Gastroesophageal sphincter (tissue), 4 donors: ENCODE measurements around the gene MLN. TPM values are rescaled to one million over a fixed set of nuclear protein-coding genes. Genes with fewer than 3 reads are reported as not detected.

Experiments
- ATAC-seq: fragments of 150-250 bp; one replicate; pipeline ENCODE4 v1.9.1; 2016; ENCODE audit warnings: mild to moderate bottlenecking, moderate library complexity
- H3K27ac ChIP-seq, 4 donors: fragments of 200-600 bp; sonication (generic) in 3 of 4; 1 replicate in 3 of 4; 2 replicates in 1 of 4; pipeline ENCODE4 v1.5.1; 2016 to 2019
- H3K27me3 ChIP-seq: fragments of 200-600 bp; sonication (generic); one replicate; pipeline ENCODE4 v1.5.1; 2019
- H3K36me3 ChIP-seq, 2 donors: fragments of 200-600 bp; sonication (generic); one replicate each; pipeline ENCODE4 v1.5.1; 2019; ENCODE audit warnings: control low read depth in 1 of 2
- H3K4me1 ChIP-seq, 3 donors: fragments of 200-600 bp; sonication (generic); 1 replicate in 2 of 3; 2 replicates in 1 of 3; pipeline ENCODE4 v1.5.1; 2016 to 2019; ENCODE audit warnings: control low read depth in 2 of 3
- H3K4me3 ChIP-seq, 2 donors: fragments of 200-600 bp; sonication (generic); one replicate each; pipeline ENCODE4 v1.5.1; 2019; ENCODE audit warnings: mild to moderate bottlenecking in 1 of 2, moderate library complexity in 1 of 2
- H3K9me3 ChIP-seq, 3 donors: fragments of 200-600 bp; sonication (generic); one replicate each; pipeline ENCODE4 v1.5.1; 2017 to 2019; ENCODE audit warnings: control low read depth in 2 of 3
- EP300 ChIP-seq: sonication (generic); formaldehyde crosslinking; IDR thresholded peaks from one replicate; pipeline ENCODE4 v1.6.1; 2017; ENCODE audit warnings: antibody characterized with exemption, mild to moderate bottlenecking
- POLR2A ChIP-seq, 2 donors: fragments of 450-650 bp; IDR thresholded peaks; one replicate each; pipeline ENCODE4 v1.6.1; 2017; ENCODE audit warnings: antibody characterized with exemption in 2 of 2, mild to moderate bottlenecking in 2 of 2, moderate library complexity in 1 of 2
- POLR2AphosphoS5 ChIP-seq: sonication (generic); formaldehyde crosslinking; IDR thresholded peaks from one replicate; pipeline ENCODE4 v1.6.1; 2017; ENCODE audit warnings: antibody characterized with exemption
- WGBS, 2 donors: methylation state at CpG; one replicate each; pipeline ENCODE4 v1.1.5; 2018; ENCODE audit warnings: low coverage in 1 of 2; 5-methylcytosine and 5-hydroxymethylcytosine counted together
- total RNA-seq, 4 donors: library from RNA; depleted of rRNA; stranded (reverse); fragments of >200 nt; gene quantifications; one replicate each; pipeline ENCODE4 v1.1.0, GENCODE V29; 2016
- TF ChIP-seq, protein P1 (sequence below), 4 experiments: fragments of 200-600 bp in 2 of 4; fragments of 450-650 bp in 2 of 4; sonication (generic) in 1 of 4; IDR thresholded peaks; one replicate each; pipeline ENCODE4 v1.5.1; 2017 to 2019; ENCODE audit warnings: antibody characterized with exemption in 4 of 4, mild to moderate bottlenecking in 2 of 4, moderate library complexity in 2 of 4

Gene MLN
- total RNA-seq, 4 donors from 2014 or later = not detected

GRCh38 chr6:33778444-33779121 is 25.2 kb downstream of the MLN start:
- WGBS, 2 donors = 64 to 87% methylated on average over 3 to 4 of the region's 12 CpGs
- TF ChIP-seq, protein P1, sequence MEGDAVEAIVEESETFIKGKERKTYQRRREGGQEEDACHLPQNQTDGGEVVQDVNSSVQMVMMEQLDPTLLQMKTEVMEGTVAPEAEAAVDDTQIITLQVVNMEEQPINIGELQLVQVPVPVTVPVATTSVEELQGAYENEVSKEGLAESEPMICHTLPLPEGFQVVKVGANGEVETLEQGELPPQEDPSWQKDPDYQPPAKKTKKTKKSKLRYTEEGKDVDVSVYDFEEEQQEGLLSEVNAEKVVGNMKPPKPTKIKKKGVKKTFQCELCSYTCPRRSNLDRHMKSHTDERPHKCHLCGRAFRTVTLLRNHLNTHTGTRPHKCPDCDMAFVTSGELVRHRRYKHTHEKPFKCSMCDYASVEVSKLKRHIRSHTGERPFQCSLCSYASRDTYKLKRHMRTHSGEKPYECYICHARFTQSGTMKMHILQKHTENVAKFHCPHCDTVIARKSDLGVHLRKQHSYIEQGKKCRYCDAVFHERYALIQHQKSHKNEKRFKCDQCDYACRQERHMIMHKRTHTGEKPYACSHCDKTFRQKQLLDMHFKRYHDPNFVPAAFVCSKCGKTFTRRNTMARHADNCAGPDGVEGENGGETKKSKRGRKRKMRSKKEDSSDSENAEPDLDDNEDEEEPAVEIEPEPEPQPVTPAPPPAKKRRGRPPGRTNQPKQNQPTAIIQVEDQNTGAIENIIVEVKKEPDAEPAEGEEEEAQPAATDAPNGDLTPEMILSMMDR (IDR thresholded peaks at IDR 0.05) = no peak
- no peak for TF ChIP-seq POLR2A (IDR thresholded peaks at IDR 0.05)
- TF ChIP-seq EP300 = no peak
- no peak for TF ChIP-seq POLR2AphosphoS5
- ATAC-seq = no peak
- Histone ChIP-seq H3K27ac (no peak overlapping the region), H3K4me3 (no peak overlapping the region), H3K27me3 (no peaks in the 10 kb centered on the region), H3K36me3 (peaks cover 5 to 100% of the 10 kb centered on the region in 2 donors), H3K4me1 (peaks cover 0 to 19% (median 5%) of the 10 kb centered on the region in 3 donors), H3K9me3 (no peaks in the 10 kb centered on the region)

GRCh38 chr6:33777398-33778388 is 26.1 kb downstream of the MLN start:
- TF ChIP-seq, protein P1 (IDR thresholded peaks at IDR 0.05) = no peak
- TF ChIP-seq POLR2A (IDR thresholded peaks at IDR 0.05) (no peak), EP300 (no peak), POLR2AphosphoS5 (no peak)
- Histone ChIP-seq H3K27me3 (no peaks in the 10 kb centered on the region), H3K36me3 (peaks cover 5 to 100% of the 10 kb centered on the region in 2 donors), H3K4me3 (no peak overlapping the region), H3K27ac (no peak overlapping the region), H3K4me1 (peaks cover 0 to 24% (median 5%) of the 10 kb centered on the region in 3 donors), H3K9me3 (no peaks in the 10 kb centered on the region)
- no peak for ATAC-seq
- 75 to 90% methylated on average over 4 to 14 of the region's 25 CpGs for WGBS, 2 donors

- H3K4me3 ChIP-seq = no peak overlapping the region
- TF ChIP-seq POLR2AphosphoS5 (no peak), POLR2A (IDR thresholded peaks at IDR 0.05) (no peak), EP300 (no peak)
- TF ChIP-seq, protein P1 (IDR thresholded peaks at IDR 0.05) = no peak
- H3K27ac ChIP-seq = no peak overlapping the region
- ATAC-seq = no peak
- 69% methylated on average over 6 of the region's 13 CpGs; no CpG with 5 or more reads in 1 of the 2 donors for WGBS, 2 donors
- no peaks in the 10 kb centered on the region for H3K9me3 ChIP-seq
- peaks cover 5 to 98% of the 10 kb centered on the region in 2 donors for H3K36me3 ChIP-seq
- H3K4me1 ChIP-seq = peaks cover 0 to 28% (median 14%) of the 10 kb centered on the region in 3 donors
- no peaks in the 10 kb centered on the region for H3K27me3 ChIP-seq
These were observed 27.0 kb downstream of the MLN start for GRCh38 chr6:33776764-33777163.

- WGBS, 2 donors = 91% methylated on average over 2 of the region's 4 CpGs; no CpG with 5 or more reads in 1 of the 2 donors
- no peak overlapping the region for H3K4me3 ChIP-seq
- H3K27me3 ChIP-seq = no peaks in the 10 kb centered on the region
- peaks cover 5 to 92% of the 10 kb centered on the region in 2 donors for H3K36me3 ChIP-seq
- ATAC-seq = no peak
- TF ChIP-seq POLR2AphosphoS5 (no peak), EP300 (no peak), POLR2A (IDR thresholded peaks at IDR 0.05) (no peak)
- TF ChIP-seq, protein P1 (IDR thresholded peaks at IDR 0.05) = no peak
- H3K27ac ChIP-seq = no peak overlapping the region
- peaks cover 0 to 28% (median 15%) of the 10 kb centered on the region in 3 donors for H3K4me1 ChIP-seq
- H3K9me3 ChIP-seq = no peaks in the 10 kb centered on the region
These were observed 27.6 kb downstream of the MLN start for GRCh38 chr6:33776186-33776585.
